SK-N-SH (cell line): ENCODE results near the gene RETSAT.

Experiments used
- EP300 ChIP-seq, 2 experiments: IDR thresholded peaks; 2 replicates each; pipeline versions ENCODE4 v1.4.0 to v1.6.1; 2012; ENCODE audit warnings: borderline replicate concordance in 1 of 2, low read depth in 1 of 2, low read length in 1 of 2
- EZH2phosphoT487 ChIP-seq: fragments of 200-600 bp; sonication (generic); IDR thresholded peaks from 2 replicates; pipeline ENCODE4 v1.6.1; 2017; ENCODE audit warnings: low read depth, mixed run types, mild to moderate bottlenecking, antibody characterized with exemption, moderate library complexity, borderline replicate concordance
- FOXJ3 ChIP-seq: sonication (generic); formaldehyde crosslinking; IDR thresholded peaks from 2 replicates; pipeline ENCODE4 v1.5.1; 2020; ENCODE audit warnings: mild to moderate bottlenecking, missing genetic modification reagents
- GATA2 ChIP-seq: sonication (generic); formaldehyde crosslinking; IDR thresholded peaks from 2 replicates; pipeline ENCODE4 v1.5.0; 2020; ENCODE audit warnings: mild to moderate bottlenecking, missing genetic modification reagents
- MAX ChIP-seq: IDR thresholded peaks from 2 replicates; pipeline ENCODE4 v1.4.0; 2012; ENCODE audit warnings: low read depth
- MXI1 ChIP-seq: IDR thresholded peaks from 2 replicates; pipeline ENCODE4 v1.6.1; 2012; ENCODE audit warnings: mild to moderate bottlenecking, low read depth, low read length, improper control_type of control experiment
- NRF1 ChIP-seq: IDR thresholded peaks from 2 replicates; pipeline ENCODE4 v1.6.1; 2012; ENCODE audit warnings: low read depth, mild to moderate bottlenecking, low read length
- POLR2AphosphoS5 ChIP-seq: IDR thresholded peaks from 2 replicates; pipeline ENCODE4 v1.6.1; 2012; ENCODE audit warnings: low read depth, low read length
- RCOR1 ChIP-seq: fragments of 150-350 bp; IDR thresholded peaks from 2 replicates; pipeline ENCODE4 v1.6.1; 2017; ENCODE audit warnings: antibody characterized with exemption, low read length
- REST ChIP-seq: IDR thresholded peaks from 2 replicates; pipeline ENCODE4 v1.6.1; 2012; ENCODE audit warnings: mild to moderate bottlenecking, low read depth, low read length, moderate library complexity
- RXRA ChIP-seq: IDR thresholded peaks from 2 replicates; pipeline ENCODE4 v1.4.0; 2012; ENCODE audit warnings: low read depth, mild to moderate bottlenecking, borderline replicate concordance
- YY1 ChIP-seq: IDR thresholded peaks from 2 replicates; pipeline ENCODE4 v1.4.0; 2012; ENCODE audit warnings: low read depth, mild to moderate bottlenecking
- TF ChIP-seq, protein P1 (sequence below): fragments of 200-600 bp; sonication (generic); IDR thresholded peaks from 2 replicates; pipeline ENCODE4 v1.6.1; 2017; ENCODE audit warnings: antibody characterized with exemption, mild to moderate bottlenecking, moderate library complexity
- TF ChIP-seq, protein P2 (sequence below): fragments of 150-350 bp; IDR thresholded peaks from 2 replicates; pipeline ENCODE4 v1.6.1; 2017; ENCODE audit warnings: antibody characterized with exemption, low read length, low read depth, borderline replicate concordance

GRCh38 chr2:85400541-85401463 lies 46.5 kb upstream of the RETSAT start:
- TF ChIP-seq, protein P1, sequence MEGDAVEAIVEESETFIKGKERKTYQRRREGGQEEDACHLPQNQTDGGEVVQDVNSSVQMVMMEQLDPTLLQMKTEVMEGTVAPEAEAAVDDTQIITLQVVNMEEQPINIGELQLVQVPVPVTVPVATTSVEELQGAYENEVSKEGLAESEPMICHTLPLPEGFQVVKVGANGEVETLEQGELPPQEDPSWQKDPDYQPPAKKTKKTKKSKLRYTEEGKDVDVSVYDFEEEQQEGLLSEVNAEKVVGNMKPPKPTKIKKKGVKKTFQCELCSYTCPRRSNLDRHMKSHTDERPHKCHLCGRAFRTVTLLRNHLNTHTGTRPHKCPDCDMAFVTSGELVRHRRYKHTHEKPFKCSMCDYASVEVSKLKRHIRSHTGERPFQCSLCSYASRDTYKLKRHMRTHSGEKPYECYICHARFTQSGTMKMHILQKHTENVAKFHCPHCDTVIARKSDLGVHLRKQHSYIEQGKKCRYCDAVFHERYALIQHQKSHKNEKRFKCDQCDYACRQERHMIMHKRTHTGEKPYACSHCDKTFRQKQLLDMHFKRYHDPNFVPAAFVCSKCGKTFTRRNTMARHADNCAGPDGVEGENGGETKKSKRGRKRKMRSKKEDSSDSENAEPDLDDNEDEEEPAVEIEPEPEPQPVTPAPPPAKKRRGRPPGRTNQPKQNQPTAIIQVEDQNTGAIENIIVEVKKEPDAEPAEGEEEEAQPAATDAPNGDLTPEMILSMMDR: no peak
- TF ChIP-seq FOXJ3 (CRISPR knock-in tag) (no peak), MAX (no peak), POLR2AphosphoS5 (no peak), YY1 (no peak), REST (no peak), RXRA (no peak), EZH2phosphoT487 (no peak), RCOR1 (no peak), NRF1 (no peak), GATA2 (CRISPR knock-in tag) (no peak), MXI1 (no peak), EP300 (IDR thresholded peaks at IDR 0.05; ENCODE audit: borderline replicate concordance in 1 of 2, low read depth in 1 of 2, low read length in 1 of 2) (no peak)
- TF ChIP-seq, protein P2, sequence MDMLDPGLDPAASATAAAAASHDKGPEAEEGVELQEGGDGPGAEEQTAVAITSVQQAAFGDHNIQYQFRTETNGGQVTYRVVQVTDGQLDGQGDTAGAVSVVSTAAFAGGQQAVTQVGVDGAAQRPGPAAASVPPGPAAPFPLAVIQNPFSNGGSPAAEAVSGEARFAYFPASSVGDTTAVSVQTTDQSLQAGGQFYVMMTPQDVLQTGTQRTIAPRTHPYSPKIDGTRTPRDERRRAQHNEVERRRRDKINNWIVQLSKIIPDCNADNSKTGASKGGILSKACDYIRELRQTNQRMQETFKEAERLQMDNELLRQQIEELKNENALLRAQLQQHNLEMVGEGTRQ: no peak
